ENCODE results near the gene GIMAP2. TPM values are rescaled to one million over a fixed set of nuclear protein-coding genes. Genes with fewer than 3 reads are reported as not detected.

The GIMAP2 gene
- polyA plus RNA-seq, 1 donor (not counting 4 experiments of a cell fraction or from before 2014, with no cell fraction given) = 3.2 TPM

DNA sequence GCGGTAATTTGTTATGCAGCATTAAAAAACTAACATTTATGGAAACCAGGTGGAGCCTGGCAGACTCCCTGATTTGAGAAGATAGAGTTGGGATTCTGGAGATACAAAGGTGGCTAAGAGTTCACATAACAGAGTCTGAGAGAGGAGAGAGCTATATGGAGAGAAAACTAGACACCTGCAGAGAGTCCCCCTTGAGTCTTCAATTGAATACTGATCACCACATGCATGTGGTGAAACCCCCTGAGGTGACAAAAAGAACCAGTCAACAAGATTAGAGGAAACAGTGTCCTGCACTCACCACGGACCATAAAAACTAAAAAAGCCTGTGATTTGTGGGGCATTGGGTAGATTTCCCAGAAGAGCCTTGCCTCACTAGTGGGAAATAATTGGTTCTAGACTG, 10.1 kb downstream of the GIMAP2 start:
- no peaks in the 10 kb centered on the region for H3K9me1 ChIP-seq (ENCODE audit: control insufficient read depth, extremely low read depth, insufficient read depth, low read length)
- no peak overlapping the region for H3K9ac ChIP-seq (ENCODE audit: control insufficient read depth, extremely low read depth, insufficient read depth, low read length)
- dilution Hi-C loops (cut with MboI; ENCODE audit: extremely low pct_ligation_motif_present, low sequenced_read_pairs) = no loop called here

DNA sequence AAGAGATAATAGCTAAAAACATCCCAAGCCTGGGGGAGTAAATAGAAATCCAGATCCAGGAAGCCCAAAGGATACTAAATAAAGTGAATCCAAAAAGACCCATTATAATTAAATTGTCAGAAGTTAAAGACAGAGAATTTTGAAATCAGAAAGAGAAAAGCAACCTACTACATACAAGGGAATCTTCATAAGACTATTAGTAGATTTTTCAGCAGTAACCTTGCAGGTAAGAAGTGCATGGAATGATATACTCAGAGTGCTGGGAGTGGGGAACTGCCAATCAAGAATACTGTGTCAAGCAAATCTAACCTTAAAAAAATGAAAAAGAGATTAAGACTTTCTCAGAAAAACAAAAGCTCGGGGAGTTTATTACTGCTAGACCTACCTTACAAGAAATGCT, 17.7 kb downstream of the GIMAP2 start:
- DNase-seq (ENCODE audit: low read depth, low spot score) (no peak), FAIRE-seq (no peak)
- H3K36me3 ChIP-seq (ENCODE audit: control insufficient read depth in 2 of 2, extremely low read depth in 1 of 2, insufficient read depth in 2 of 2, low read length in 2 of 2) = no peaks in the 10 kb centered on the region
- no peak overlapping the region for H3K9ac ChIP-seq (ENCODE audit: control insufficient read depth, extremely low read depth, insufficient read depth, low read length)
- H3K4me2 ChIP-seq (ENCODE audit: control insufficient read depth, extremely low read depth, insufficient read depth, low read depth, low read length) = no peak overlapping the region
- no peaks in the 10 kb centered on the region for H3K4me1 ChIP-seq (ENCODE audit: control insufficient read depth, extremely low read depth, insufficient read depth, low read length)
- TF ChIP-seq EZH2 (IDR thresholded peaks at IDR 0.05; ENCODE audit: low read length) = no peak
- TF ChIP-seq, protein P1, sequence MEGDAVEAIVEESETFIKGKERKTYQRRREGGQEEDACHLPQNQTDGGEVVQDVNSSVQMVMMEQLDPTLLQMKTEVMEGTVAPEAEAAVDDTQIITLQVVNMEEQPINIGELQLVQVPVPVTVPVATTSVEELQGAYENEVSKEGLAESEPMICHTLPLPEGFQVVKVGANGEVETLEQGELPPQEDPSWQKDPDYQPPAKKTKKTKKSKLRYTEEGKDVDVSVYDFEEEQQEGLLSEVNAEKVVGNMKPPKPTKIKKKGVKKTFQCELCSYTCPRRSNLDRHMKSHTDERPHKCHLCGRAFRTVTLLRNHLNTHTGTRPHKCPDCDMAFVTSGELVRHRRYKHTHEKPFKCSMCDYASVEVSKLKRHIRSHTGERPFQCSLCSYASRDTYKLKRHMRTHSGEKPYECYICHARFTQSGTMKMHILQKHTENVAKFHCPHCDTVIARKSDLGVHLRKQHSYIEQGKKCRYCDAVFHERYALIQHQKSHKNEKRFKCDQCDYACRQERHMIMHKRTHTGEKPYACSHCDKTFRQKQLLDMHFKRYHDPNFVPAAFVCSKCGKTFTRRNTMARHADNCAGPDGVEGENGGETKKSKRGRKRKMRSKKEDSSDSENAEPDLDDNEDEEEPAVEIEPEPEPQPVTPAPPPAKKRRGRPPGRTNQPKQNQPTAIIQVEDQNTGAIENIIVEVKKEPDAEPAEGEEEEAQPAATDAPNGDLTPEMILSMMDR (optimal IDR thresholded peaks at IDR 0.05 in 1 of 3, IDR thresholded peaks at IDR 0.05 in 1 of 3, conservative IDR thresholded peaks at IDR 0.05 in 1 of 3; ENCODE audit: extremely low read depth in 1 of 3, insufficient read depth in 2 of 3, low read length in 3 of 3) = no peak
- H3K79me2 ChIP-seq (ENCODE audit: control insufficient read depth, insufficient read depth, low read length) = no peaks in the 10 kb centered on the region
- dilution Hi-C loops (cut with MboI; ENCODE audit: extremely low pct_ligation_motif_present, low sequenced_read_pairs) = no loop called here
- H2AFZ ChIP-seq (ENCODE audit: control insufficient read depth, low read length) = no peak overlapping the region
- no peaks in the 10 kb centered on the region for H4K20me1 ChIP-seq (ENCODE audit: control insufficient read depth, extremely low read depth, insufficient read depth, low read length)
- no peak overlapping the region for H3K4me3 ChIP-seq (ENCODE audit: control insufficient read depth in 2 of 3, extremely low read depth in 1 of 3, insufficient read depth in 2 of 3, low read depth in 1 of 3, low read length in 3 of 3)
- H3K9me3 ChIP-seq (ENCODE audit: control insufficient read depth, low read depth, low read length) = no peaks in the 10 kb centered on the region
- H3K27me3 ChIP-seq (ENCODE audit: control insufficient read depth, extremely low read depth, insufficient read depth, low read length) = no peaks in the 10 kb centered on the region
- H3K27ac ChIP-seq (ENCODE audit: control insufficient read depth, insufficient read depth, low read length) = no peak overlapping the region
- no peaks in the 10 kb centered on the region for H3K9me1 ChIP-seq (ENCODE audit: control insufficient read depth, extremely low read depth, insufficient read depth, low read length)

More for the DNA sequence above, 10.1 kb downstream of the GIMAP2 start:
- DNase-seq (ENCODE audit: low read depth, low spot score) (no peak), FAIRE-seq (no peak)
- Histone ChIP-seq H3K9me3 (ENCODE audit: control insufficient read depth, low read depth, low read length) (no peaks in the 10 kb centered on the region), H3K27me3 (ENCODE audit: control insufficient read depth, extremely low read depth, insufficient read depth, low read length) (no peaks in the 10 kb centered on the region), H3K4me3 (ENCODE audit: control insufficient read depth in 2 of 3, extremely low read depth in 1 of 3, insufficient read depth in 2 of 3, low read depth in 1 of 3, low read length in 3 of 3) (no peak overlapping the region), H3K79me2 (ENCODE audit: control insufficient read depth, insufficient read depth, low read length) (no peaks in the 10 kb centered on the region), H2AFZ (ENCODE audit: control insufficient read depth, low read length) (no peak overlapping the region), H3K27ac (ENCODE audit: control insufficient read depth, insufficient read depth, low read length) (no peak overlapping the region), H3K4me2 (ENCODE audit: control insufficient read depth, extremely low read depth, insufficient read depth, low read depth, low read length) (no peak overlapping the region), H3K36me3 (ENCODE audit: control insufficient read depth in 2 of 2, extremely low read depth in 1 of 2, insufficient read depth in 2 of 2, low read length in 2 of 2) (no peaks in the 10 kb centered on the region), H3K4me1 (ENCODE audit: control insufficient read depth, extremely low read depth, insufficient read depth, low read length) (no peaks in the 10 kb centered on the region), H4K20me1 (ENCODE audit: control insufficient read depth, extremely low read depth, insufficient read depth, low read length) (no peaks in the 10 kb centered on the region)
- TF ChIP-seq EZH2 (IDR thresholded peaks at IDR 0.05; ENCODE audit: low read length) = no peak
- TF ChIP-seq, protein P1 (optimal IDR thresholded peaks at IDR 0.05 in 1 of 3, IDR thresholded peaks at IDR 0.05 in 1 of 3, conservative IDR thresholded peaks at IDR 0.05 in 1 of 3; ENCODE audit: extremely low read depth in 1 of 3, insufficient read depth in 2 of 3, low read length in 3 of 3) = no peak

Data from keratinocyte (primary cell).